SU-DHL-6 (cell line): Measurements from ENCODE around the gene S1PR1.

Experiments used
- CTCF ChIP-seq: fragments of 200-600 bp; sonication (generic); IDR thresholded peaks from one replicate; pipeline ENCODE4 v1.5.1; 2017; ENCODE audit warnings: antibody characterized with exemption, mild to moderate bottlenecking, low read length, moderate library complexity; ENCODE audit not compliant: insufficient read depth, poor library complexity, severe bottlenecking
- EZH2phosphoT487 ChIP-seq: fragments of 200-600 bp; sonication (generic), shearing (Covaris generic); conservative IDR thresholded peaks from 2 replicates; pipeline ENCODE4 v1.6.1; 2018; ENCODE audit warnings: mild to moderate bottlenecking, antibody characterized with exemption, low read length, moderate library complexity, mixed read lengths

DNA sequence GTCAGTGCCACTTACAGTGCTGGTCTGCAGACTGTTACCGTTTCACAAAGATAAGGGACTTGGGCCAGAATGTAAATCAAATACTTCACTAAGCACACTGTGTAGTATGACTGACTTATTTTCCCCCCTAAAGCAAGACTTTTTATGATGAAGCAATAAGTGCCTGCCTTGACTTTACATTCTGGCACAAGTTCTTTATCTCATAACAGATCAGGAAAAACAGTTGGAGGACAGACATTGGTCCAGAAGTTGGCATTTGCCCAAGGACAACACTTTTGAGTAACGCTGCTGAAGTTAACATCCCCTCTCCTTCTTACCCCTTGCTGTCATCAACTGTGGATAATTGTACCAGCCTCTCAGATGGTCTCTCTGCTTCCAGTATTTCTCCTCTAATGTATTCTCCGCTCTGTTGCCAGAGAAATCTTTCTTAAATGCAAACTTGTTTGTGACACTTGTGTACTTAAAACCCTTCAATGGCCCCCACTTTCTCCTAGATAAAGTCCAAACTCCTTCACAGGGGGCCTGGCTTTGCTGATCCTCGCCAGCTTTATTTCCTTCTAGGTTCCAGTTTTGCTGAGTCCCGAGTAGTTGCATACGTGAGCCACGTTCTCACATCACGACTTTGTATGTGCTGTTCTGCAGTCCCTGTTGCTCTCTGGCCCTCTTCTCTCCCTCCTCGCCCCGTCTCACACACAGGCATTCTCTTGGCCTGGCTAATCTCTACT lies 45.7 kb downstream of the S1PR1 start:
- TF ChIP-seq CTCF, result no peak
- no peak for TF ChIP-seq EZH2phosphoT487
